Activated T-helper 1 cell treated with anti-CD3 and anti-CD28 coated beads, Interleukin-12 subunit alpha, Interleukin-12 subunit beta, Interleukin-2, Interleukin-4 antibody, amounts not matched to agents 30 ng/mL and 10 ng/mL and 1 ng/mL, durations not matched to agents 14 hours and 24 hours and 36 hours (primary cell): ENCODE results near the gene SYTL1. TPM values are rescaled to one million over a fixed set of nuclear protein-coding genes. Genes with fewer than 3 reads are reported as not detected.

Source experiments
- DNase-seq: peaks from one replicate; pipeline ENCODE4 v3.0.0; 2021; ENCODE audit warnings: low spot score
- H3K27ac Mint-ChIP-seq: one replicate; pipeline ENCODE4 v1.8.0; 2021; ENCODE audit warnings: mild to moderate bottlenecking, mixed read lengths
- H3K27me3 Mint-ChIP-seq: one replicate; pipeline ENCODE4 v1.8.0; 2022; ENCODE audit warnings: mild to moderate bottlenecking, moderate library complexity, mixed read lengths; ENCODE audit not compliant: insufficient read depth
- H3K36me3 Mint-ChIP-seq: one replicate; pipeline ENCODE4 v1.8.0; 2021; ENCODE audit warnings: low read depth, mixed read lengths
- H3K4me1 Mint-ChIP-seq: one replicate; pipeline ENCODE4 v1.8.0; 2021; ENCODE audit warnings: low read depth, mixed read lengths
- H3K4me3 Mint-ChIP-seq: one replicate; pipeline ENCODE4 v1.8.0; 2021; ENCODE audit warnings: mild to moderate bottlenecking, moderate library complexity, mixed read lengths
- H3K9me3 Mint-ChIP-seq: one replicate; pipeline ENCODE4 v1.8.0; 2021; ENCODE audit warnings: mixed read lengths
- intact Hi-C: fragments of 100-400 bp; cut with micrococcal nuclease; formaldehyde crosslinking; loops from one replicate; pipeline ENCODE4 v1.15.1; 2024
- total RNA-seq: library from RNA; stranded (reverse); gene quantifications from 2 replicates; pipeline ENCODE4 v1.2.3, GENCODE V29; 2022

The SYTL1 gene
- total RNA-seq, 1 donor from 2014 or later, result 26.3 TPM

DNA sequence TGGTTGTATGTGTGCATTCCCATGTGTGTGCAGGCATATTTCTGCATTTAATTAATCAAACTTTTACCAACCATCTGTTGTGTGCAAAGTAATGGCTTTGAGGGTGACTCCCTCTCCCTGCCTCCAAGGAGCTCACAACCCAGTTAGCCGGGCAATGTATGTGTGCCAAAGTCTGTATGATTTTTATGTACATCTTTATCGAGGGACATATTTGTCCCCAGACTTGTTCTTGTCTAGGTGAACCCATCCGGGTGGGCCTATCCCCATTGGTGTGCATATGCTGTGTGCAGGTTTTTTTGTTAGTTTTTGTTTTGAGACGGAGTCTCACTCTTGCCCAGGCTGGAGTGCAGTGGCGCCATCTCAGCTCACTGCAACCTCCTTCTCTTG, 1.8 kb downstream of the SYTL1 start:
- Mint-ChIP-seq H3K4me3 (peak overlapping the region; percentile 93), H3K4me1 (peaks cover 59% of the 10 kb centered on the region), H3K27ac (peak overlapping the region; percentile 99), H3K27me3 (no peaks in the 10 kb centered on the region), H3K9me3 (no peaks in the 10 kb centered on the region), H3K36me3 (peaks cover 28% of the 10 kb centered on the region)
- no peak for DNase-seq
- intact Hi-C loops, result loop anchor here (5.0 kb wide), 1 partner anchor 1209 kb away; the partner anchor contains the start of gene TRNAU1AP

DNA sequence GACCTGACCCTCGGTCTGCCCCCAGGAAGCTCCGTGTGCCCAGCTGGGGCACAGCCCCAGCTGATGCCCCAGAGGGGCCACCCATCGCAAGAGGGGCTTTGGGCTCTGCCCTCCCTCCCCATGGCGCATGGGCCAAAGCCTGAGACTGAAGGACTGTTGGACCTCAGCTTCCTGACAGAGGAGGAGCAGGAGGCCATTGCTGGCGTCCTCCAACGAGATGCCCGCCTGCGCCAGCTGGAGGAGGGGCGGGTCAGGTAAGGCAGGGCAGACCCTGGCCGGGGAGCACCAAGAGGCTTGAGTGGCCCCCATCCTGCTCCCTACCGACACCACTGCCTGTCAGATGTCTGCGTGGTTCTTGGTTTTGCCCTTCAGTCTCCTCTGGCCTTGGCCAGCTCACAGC, 3.5 kb downstream of the SYTL1 start:
- H3K36me3 Mint-ChIP-seq, result peaks cover 19% of the 10 kb centered on the region
- no peak overlapping the region for H3K27ac Mint-ChIP-seq
- H3K4me3 Mint-ChIP-seq, result no peak overlapping the region
- peaks cover 43% of the 10 kb centered on the region for H3K4me1 Mint-ChIP-seq
- DNase-seq, result no peak
- H3K27me3 Mint-ChIP-seq, result no peaks in the 10 kb centered on the region
- no peaks in the 10 kb centered on the region for H3K9me3 Mint-ChIP-seq
- intact Hi-C loops, result no loop called here

DNA sequence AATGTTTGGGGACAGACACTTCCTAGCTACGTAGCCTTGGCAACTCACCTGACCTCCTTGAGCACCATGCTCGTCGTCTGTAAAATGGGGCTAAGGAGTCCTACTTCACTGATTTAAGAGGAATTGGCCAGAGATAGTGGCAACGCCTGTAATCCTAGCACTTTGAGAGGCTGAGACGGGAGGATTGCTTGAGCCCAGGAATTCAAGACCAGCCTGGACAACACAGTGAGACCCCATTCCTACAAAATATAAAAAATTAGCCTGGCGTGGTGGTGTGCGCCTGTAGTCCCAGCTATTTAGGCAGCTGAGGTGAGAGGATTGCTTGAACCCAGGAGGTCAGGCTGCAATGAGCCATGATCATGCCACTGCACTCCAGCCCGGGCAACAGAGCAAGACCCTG, 4.5 kb downstream of the SYTL1 start:
- Mint-ChIP-seq H3K4me3 (no peak overlapping the region), H3K9me3 (no peaks in the 10 kb centered on the region), H3K27ac (peak overlapping the region; percentile 1), H3K36me3 (peaks cover 19% of the 10 kb centered on the region), H3K27me3 (no peaks in the 10 kb centered on the region), H3K4me1 (peaks cover 32% of the 10 kb centered on the region)
- no peak for DNase-seq
- intact Hi-C loops, result no loop called here

DNA sequence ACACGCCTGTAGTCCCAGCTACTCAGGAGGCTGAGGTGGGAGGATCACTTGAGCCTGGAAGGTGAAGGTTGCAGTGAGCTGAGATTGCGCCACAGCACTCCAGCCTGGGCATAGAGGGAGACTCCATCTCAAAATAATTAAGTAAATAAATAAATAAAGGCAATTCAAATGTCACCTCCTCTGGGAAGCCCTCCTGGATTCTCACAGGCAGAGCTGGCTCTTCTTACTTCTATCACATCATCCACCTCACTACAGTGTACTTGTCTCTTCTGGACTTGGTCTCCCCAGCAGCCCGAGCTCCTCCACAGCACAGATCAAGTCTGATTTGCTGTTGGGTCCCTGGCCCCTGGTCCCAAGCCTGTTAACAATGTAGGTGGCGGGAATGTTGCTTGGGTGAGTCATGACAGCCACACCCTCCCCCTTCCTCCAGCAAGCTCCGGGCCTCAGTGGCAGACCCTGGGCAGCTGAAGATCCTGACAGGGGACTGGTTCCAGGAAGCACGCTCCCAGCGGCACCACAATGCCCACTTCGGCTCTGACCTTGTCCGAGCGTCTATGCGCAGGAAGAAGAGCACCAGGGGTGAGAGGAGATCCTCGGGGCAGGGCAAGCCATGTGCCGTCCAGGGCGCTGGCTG, 5.3 kb downstream of the SYTL1 start:
- Mint-ChIP-seq H3K4me3 (no peak overlapping the region), H3K4me1 (peaks cover 25% of the 10 kb centered on the region), H3K27ac (no peak overlapping the region), H3K9me3 (no peaks in the 10 kb centered on the region), H3K27me3 (no peaks in the 10 kb centered on the region), H3K36me3 (peaks cover 22% of the 10 kb centered on the region)
- intact Hi-C loops, result no loop called here
- DNase-seq, result no peak

DNA sequence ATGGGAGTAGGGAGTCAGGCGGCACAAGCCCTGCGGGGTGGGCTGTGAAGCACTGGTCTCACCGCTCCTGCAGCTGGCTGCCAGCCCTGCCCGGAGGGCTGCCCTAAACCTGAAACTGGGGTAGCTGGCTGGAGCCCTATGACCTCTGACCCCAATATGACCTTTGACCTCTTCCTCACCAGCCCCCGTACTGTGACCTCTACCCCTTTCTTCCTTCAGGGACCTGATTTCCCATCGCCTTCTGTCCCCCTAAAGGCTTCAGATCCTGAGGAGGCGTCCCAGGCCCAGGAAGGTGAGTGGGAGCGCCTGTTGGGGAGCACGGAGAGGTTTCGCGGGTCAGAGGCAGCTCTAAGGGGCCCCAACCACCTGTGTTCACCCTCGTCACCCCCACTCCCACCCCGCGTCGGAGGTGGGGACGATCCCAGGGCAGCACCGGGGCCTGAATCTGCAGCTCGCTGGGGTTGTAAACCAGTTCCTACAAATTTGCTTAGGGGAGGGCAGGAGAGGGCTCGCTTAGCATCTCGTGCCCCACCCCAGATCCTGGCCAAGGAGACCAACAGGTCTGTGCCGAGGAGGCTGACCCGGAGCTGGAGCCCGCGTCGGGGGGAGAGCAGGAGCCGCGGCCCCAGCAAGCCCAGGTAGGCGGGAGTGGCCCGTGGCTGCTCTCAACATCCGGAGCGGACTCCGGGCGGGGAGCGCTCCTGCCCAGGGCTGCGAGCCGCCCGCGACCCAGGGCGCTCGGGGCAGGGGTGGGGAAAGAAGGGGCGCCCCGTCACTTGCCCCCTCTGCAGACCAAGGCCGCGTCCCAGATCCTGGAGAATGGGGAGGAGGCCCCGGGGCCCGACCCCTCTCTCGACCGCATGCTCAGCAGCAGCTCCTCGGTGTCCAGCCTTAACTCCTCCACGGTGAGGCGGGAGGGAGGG, 7.3 kb downstream of the SYTL1 start:
- Mint-ChIP-seq H3K27ac (no peak overlapping the region), H3K4me1 (peaks cover 5% of the 10 kb centered on the region), H3K4me3 (no peak overlapping the region), H3K36me3 (peaks cover 19% of the 10 kb centered on the region), H3K9me3 (no peaks in the 10 kb centered on the region), H3K27me3 (no peaks in the 10 kb centered on the region)
- intact Hi-C loops, result no loop called here
- DNase-seq, result no peak

DNA sequence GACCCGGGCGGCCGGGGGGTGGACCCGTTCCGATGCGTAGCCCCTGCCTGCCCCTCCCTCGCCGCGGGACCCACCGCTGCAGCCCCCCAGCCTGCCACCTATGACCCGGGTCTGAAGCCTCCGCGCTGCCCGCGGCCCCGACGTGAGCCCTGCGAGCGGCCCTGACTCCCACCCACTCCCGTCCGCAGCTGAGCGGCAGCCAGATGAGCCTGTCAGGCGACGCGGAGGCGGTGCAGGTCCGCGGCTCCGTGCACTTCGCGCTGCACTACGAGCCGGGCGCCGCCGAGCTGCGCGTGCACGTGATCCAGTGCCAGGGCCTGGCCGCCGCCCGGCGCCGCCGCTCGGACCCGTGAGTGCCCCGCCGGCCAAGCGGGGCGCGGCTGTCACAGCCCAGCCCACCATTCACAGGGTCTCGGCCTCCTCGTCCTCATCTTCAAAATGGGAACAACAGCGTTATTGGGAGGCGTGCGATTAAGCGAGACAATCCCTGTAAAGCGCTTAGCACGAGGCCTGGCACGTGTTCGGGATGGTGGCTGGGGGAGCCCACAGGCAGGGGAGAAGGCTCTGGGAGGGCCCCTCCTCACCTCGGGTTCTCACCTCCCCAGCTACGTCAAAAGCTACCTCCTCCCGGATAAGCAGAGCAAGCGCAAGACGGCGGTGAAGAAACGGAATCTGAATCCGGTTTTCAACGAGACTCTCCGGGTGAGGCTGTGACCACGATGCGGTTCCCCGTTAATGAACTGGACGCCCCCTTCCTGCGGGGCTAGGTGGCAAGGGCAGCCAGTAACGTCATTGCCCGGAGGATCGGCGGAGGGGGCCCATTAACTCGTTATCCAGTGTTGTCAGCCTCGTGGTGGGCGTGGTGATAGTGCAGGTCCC, 8.2 kb downstream of the SYTL1 start:
- intact Hi-C loops, result no loop called here
- no peak for DNase-seq
- Mint-ChIP-seq H3K4me1 (peaks cover 4% of the 10 kb centered on the region), H3K27ac (no peak overlapping the region), H3K27me3 (no peaks in the 10 kb centered on the region), H3K36me3 (peaks cover 19% of the 10 kb centered on the region), H3K4me3 (no peak overlapping the region), H3K9me3 (no peaks in the 10 kb centered on the region)

DNA sequence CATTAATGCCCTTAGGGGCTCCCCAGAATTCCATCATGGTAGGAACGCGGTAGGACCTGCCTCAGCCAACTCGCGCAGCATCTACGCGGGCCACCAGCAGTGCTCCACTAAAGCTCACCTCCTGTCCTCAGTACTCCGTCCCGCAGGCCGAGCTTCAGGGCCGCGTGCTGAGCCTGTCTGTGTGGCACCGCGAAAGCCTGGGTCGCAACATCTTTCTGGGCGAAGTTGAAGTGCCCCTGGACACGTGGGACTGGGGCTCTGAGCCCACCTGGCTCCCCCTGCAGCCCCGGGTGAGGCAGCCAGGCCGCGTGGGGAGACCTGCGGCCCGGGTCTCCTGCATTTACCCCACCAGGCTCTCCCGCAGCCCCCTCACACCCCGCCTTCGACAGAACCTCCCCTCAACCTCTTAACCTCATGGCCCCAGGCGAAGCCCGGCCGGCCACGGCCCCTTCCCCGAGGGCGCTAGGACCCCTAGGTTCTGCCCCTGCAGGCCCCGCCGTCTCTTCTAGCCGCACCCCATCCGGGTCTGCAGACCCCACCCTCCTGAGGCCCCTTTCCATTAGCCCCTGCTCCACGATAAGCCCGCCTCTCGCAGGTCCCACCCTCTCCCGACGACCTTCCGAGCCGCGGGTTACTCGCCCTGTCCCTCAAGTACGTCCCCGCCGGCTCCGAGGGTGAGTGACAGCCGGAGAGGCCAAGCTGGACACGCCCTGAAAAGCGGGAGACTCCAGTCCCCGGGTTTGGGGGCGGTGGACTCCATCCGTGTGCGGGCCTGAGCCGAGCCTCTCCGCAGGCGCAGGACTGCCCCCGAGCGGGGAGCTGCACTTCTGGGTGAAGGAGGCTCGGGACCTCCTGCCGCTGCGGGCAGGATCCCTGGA, 9.1 kb downstream of the SYTL1 start:
- intact Hi-C loops, result no loop called here
- peaks cover 10% of the 10 kb centered on the region for H3K4me1 Mint-ChIP-seq
- no peaks in the 10 kb centered on the region for H3K27me3 Mint-ChIP-seq
- H3K4me3 Mint-ChIP-seq, result no peak overlapping the region
- peaks cover 15% of the 10 kb centered on the region for H3K36me3 Mint-ChIP-seq
- no peaks in the 10 kb centered on the region for H3K9me3 Mint-ChIP-seq
- H3K27ac Mint-ChIP-seq, result no peak overlapping the region
- no peak for DNase-seq

DNA sequence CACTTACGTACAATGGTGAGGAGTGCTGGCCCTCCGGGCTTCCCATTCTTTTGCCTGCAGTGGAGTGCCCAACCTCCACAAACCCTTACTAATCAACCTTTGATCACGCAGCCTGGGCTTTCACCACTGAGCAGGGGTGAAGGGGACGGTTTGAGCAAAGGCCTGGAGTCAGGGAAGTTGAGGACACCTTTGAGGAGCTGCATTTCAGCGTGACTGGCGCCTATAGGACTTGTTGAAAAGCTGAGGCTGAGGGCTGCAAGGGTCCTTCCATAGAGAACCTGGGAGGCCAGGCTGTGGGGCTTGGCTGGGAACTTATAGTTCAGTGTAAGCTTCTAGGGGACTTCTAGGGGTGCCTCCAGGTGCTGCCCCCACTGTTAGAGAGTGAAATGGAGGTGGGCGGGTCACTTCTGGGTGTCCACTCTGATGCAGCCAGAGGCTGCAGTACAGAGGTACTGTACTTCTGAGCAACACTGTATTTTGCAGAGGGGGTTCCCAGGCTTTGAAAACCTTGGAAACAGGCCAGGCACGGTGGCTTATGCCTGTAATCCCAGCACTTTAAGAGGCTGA, 9.8 kb downstream of the SYTL1 start:
- Mint-ChIP-seq H3K9me3 (no peaks in the 10 kb centered on the region), H3K36me3 (peaks cover 11% of the 10 kb centered on the region), H3K27me3 (no peaks in the 10 kb centered on the region), H3K4me3 (no peak overlapping the region), H3K4me1 (peaks cover 5% of the 10 kb centered on the region), H3K27ac (no peak overlapping the region)
- intact Hi-C loops, result no loop called here
- no peak for DNase-seq

DNA sequence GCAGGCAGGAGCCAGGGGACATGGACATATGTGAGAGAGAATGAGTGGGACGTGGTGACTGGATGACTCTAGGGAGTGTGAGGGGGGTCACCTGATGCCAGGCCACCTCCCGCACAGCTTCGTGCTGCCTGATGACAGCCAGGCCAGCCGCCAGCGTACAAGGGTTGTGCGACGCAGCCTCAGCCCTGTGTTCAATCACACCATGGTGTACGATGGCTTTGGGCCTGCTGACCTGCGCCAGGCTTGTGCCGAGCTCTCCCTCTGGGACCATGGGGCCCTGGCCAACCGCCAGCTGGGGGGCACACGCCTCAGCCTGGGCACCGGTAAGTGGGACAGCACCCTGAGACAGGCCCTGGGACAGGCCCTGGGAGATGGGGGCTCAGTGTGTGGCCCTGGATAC, 11.3 kb downstream of the SYTL1 start:
- intact Hi-C loops, result no loop called here
- Mint-ChIP-seq H3K9me3 (no peaks in the 10 kb centered on the region), H3K36me3 (peaks cover 3% of the 10 kb centered on the region), H3K27ac (no peak overlapping the region), H3K4me3 (no peak overlapping the region), H3K4me1 (peaks cover 5% of the 10 kb centered on the region), H3K27me3 (no peaks in the 10 kb centered on the region)
- DNase-seq, result no peak

DNA sequence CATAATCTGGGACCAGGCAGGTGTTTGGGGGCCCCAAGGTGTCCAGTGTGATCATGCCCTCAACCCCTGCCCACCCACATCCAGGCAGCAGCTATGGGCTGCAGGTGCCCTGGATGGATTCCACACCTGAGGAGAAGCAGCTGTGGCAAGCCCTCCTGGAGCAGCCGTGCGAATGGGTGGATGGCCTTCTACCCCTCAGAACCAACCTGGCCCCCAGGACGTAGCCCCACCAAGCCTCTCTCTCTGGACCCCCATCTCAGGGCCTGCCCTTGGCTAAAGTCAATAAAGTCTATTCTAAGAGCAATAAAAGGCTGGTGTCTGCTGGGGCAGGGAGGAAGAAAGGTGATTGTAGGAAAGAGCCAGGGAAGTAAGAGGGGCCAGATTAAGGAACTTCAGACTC, 11.8 kb downstream of the SYTL1 start:
- DNase-seq, result no peak
- Mint-ChIP-seq H3K4me3 (no peak overlapping the region), H3K27me3 (no peaks in the 10 kb centered on the region), H3K27ac (no peak overlapping the region), H3K9me3 (no peaks in the 10 kb centered on the region), H3K4me1 (peaks cover 5% of the 10 kb centered on the region), H3K36me3 (peaks cover 3% of the 10 kb centered on the region)
- intact Hi-C loops, result no loop called here

DNA sequence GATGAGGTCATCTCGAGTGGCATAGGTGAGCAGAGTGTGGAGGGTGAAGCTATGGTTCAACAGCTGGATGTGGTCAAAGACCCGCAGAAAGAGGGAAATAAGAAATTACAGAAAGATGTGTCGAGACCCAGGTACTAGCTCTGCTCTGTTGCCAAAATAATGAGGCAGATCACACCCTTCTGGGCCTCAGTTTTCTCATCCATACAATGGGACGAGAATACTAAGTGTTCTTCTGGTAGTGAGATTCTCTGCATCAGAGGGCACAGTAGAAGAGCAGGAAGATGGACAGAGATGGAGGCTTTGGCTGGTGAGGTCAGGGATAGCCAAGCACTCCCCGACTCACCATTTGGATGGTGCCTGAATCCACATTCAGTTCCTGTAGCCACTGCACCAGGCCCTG, 13.9 kb downstream of the SYTL1 start:
- intact Hi-C loops, result loop anchor here (2.0 kb wide), 1 partner anchor 55 kb away; no protein-coding TSS in a partner anchor
- no peak for DNase-seq
- Mint-ChIP-seq H3K9me3 (no peaks in the 10 kb centered on the region), H3K27ac (no peak overlapping the region), H3K36me3 (peaks cover 3% of the 10 kb centered on the region), H3K27me3 (no peaks in the 10 kb centered on the region), H3K4me3 (no peak overlapping the region), H3K4me1 (peaks cover 22% of the 10 kb centered on the region)

DNA sequence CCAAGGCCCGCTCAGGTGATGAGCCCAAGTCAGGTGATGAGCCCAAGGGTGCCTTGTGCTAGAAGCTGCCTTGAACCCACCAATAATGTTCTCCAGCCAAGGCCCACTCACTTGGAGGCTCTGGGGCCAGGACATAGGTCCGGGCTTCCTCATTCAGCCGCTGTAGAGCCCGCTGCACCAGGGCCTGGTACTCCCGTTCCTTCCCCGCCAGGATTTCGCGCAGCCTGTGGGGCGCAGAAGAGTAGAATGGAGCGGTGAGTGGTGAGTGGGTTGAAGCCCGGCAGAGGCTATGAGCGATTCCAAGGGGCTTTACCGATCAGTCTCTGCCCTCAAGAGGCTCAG, 14.4 kb downstream of the SYTL1 start:
- H3K4me3 Mint-ChIP-seq, result peak overlapping the region; percentile 2

More for the DNA sequence above, 14.4 kb downstream of the SYTL1 start:
- H3K27ac Mint-ChIP-seq, result no peak overlapping the region
- H3K27me3 Mint-ChIP-seq, result no peaks in the 10 kb centered on the region
- no peak for DNase-seq
- H3K4me1 Mint-ChIP-seq, result peaks cover 22% of the 10 kb centered on the region
- peaks cover 3% of the 10 kb centered on the region for H3K36me3 Mint-ChIP-seq
- no peaks in the 10 kb centered on the region for H3K9me3 Mint-ChIP-seq
- intact Hi-C loops, result loop anchor here (2.0 kb wide), 1 partner anchor 55 kb away; no protein-coding TSS in a partner anchor
